Heart right ventricle (tissue), 16 donors: Measurements from ENCODE around the gene HDHD5. TPM values are rescaled to one million over a fixed set of nuclear protein-coding genes. Genes with fewer than 3 reads are reported as not detected.

ENCODE experiments used
- ATAC-seq, 8 donors: fragments of 200-7000 bp; cut with Tn5 transposase; one replicate each; pipeline ENCODE4 v1.9.1; 2020; ENCODE audit warnings: mild to moderate bottlenecking in 8 of 8, moderate library complexity in 8 of 8, moderate number of reproducible peaks in 1 of 8
- DNase-seq, 2 donors: peaks; one replicate each; pipeline ENCODE4 v3.0.0-alpha.2; 2020
- H3K27ac ChIP-seq, 10 donors: fragments of 200-600 bp; sonication (generic) in 2 of 10; one replicate each; pipeline versions ENCODE4 v1.5.0 to v1.8.0; 2020 to 2022; ENCODE audit warnings: mild to moderate bottlenecking in 3 of 10
- H3K27me3 ChIP-seq, 7 donors: fragments of 200-600 bp; one replicate each; pipeline ENCODE4 v1.8.0; 2021 to 2022; ENCODE audit warnings: mild to moderate bottlenecking in 2 of 7
- H3K36me3 ChIP-seq, 9 donors: fragments of 200-600 bp; sonication (generic) in 1 of 9; one replicate each; pipeline versions ENCODE4 v1.5.0 to v1.8.0; 2020 to 2022; ENCODE audit warnings: mild to moderate bottlenecking in 2 of 9
- H3K4me1 ChIP-seq, 9 donors: fragments of 200-600 bp; sonication (generic) in 1 of 9; one replicate each; pipeline versions ENCODE4 v1.5.0 to v1.8.0; 2020 to 2022; ENCODE audit warnings: mild to moderate bottlenecking in 4 of 9
- H3K4me3 ChIP-seq, 10 donors: fragments of 200-600 bp; sonication (generic) in 2 of 10; one replicate each; pipeline versions ENCODE4 v1.5.0 to v1.8.0; 2020 to 2022; ENCODE audit warnings: mild to moderate bottlenecking in 7 of 10, moderate library complexity in 2 of 10
- H3K9me3 ChIP-seq, 11 donors: fragments of 200-600 bp in 10 of 11; sonication (generic) in 2 of 11; one replicate each; pipeline versions ENCODE4 v1.5.0 to v1.8.0; 2013 to 2022; ENCODE audit warnings: mild to moderate bottlenecking in 2 of 11, control low read depth in 1 of 11, moderate library complexity in 1 of 11
- WGBS, 2 donors: extraction: QIAGEN DNeasy Blood & Tissue Kit; methylation state at CpG; one replicate each; pipeline ENCODE4 v1.1.7; 2013; ENCODE audit warnings: inconsistent platforms in 1 of 2; 5-methylcytosine and 5-hydroxymethylcytosine counted together
- intact Hi-C, 10 donors: fragments of 100-400 bp; cut with DNase I; formaldehyde crosslinking; loops; one replicate each; pipeline versions ENCODE4 v1.11.1 to v1.14.2; 2022
- polyA plus RNA-seq, 2 donors: library from polyadenylated mRNA; stranded (reverse); fragments of 200-250 nt; gene quantifications; one replicate each; pipeline ENCODE4 v1.2.3, GENCODE V29; 2013
- total RNA-seq, 10 donors: library from RNA; stranded (reverse); fragmentation: NEBNext Ultra II Directional in 3 of 10; extraction: Animal tissue kit (Norgen Biotek cat#: 25700) in 3 of 10; gene quantifications; one replicate each; pipeline versions ENCODE4 v1.2.1 to v1.2.4, GENCODE V29; 2021 to 2023
- TF ChIP-seq, protein P1 (sequence below), 9 donors: fragments of 200-600 bp; sonication (generic) in 2 of 9; IDR thresholded peaks; one replicate each; pipeline versions ENCODE4 v1.5.0 to v1.8.0; 2021 to 2022; ENCODE audit warnings: antibody characterized with exemption in 9 of 9, mild to moderate bottlenecking in 5 of 9, moderate library complexity in 1 of 9
- donor health status: Arrhythmogenic right ventricular cardiomyopathy.
- donor health status: ischemic (EF 13 %, LVEDD 7.1; RV severe dilation, severe dysfunction).
- donor health status: healthy with polysubstance abuse.
- donor health status: DM: no; HTN: yes; CAD: no.
- donor health status: DM: no; HTN: no; CAD: no.
- donor health status: ischemic (EF 25% LVEDD 6.9; RV normal size, moderate dysfunction).
- donor health status: ischemic (EF 25% LVEDD 5.7; RV mildly dilated, moderate dysfunction).
- donor health status: healthy.
- donor health status: DM: yes; HTN: yes; CAD: no.
- donor health status: Ischemic cardiomyopathy.
- donor health status: ischemic (EF 35%, LVEDD 5.7; RV mildly dilated, moderate dysfunction).
- donor health status: nonischemic (EF 11% LVEDD 7.7; RV severe dilation, severe dysfunction).
- donor health status: DM: yes; HTN: yes; CAD: no.
- donor health status: PGD.
- donor health status: ischemic (EF 29% LVEDD 5.4; RV normal size, mild dysfunction).
- donor health status: nonischemic (EF 23%, LVEDD 6.1; RV moderate dilation, normal function).

HDHD5 gene
- total and polyA plus RNA-seq, 12 donors, result 23.6 to 60.4 (median 50.3) TPM

DNA sequence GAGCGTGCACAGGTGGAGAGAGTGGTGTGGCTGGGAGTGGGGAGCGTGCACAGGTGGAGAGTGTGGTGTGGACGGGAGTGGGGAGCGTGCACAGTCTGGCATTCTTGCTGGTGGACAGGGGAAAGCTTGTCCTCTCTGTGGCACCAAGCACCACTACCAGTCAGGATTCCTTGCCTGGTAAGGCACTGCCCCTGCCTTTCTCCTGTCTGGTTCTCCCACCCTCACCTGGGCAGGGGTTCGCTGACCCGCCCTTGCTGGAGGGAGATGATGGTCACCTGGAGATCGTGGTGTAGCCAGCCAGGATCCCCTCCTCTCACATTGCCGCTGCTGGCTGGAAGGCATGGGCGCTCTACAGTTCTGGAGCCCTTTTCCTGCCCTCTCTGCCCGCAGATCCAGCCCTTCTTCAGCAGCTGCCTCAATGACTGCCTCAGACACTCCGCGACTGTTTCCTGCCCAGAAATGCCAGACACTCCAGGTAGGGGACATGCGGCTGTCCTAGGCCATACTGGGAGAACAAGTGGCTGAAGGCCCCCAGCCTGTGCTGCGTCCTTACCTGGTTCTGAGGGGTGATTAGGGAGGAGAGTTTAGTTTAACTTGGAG lies 54.6 kb downstream of the HDHD5 start:
- WGBS, 2 donors, result 89% methylated on average over 14 of the region's 14 CpGs
- H3K27ac ChIP-seq, result peak overlapping the region in 1 of 10 donors; percentile 86
- peaks cover 0 to 70% (median 0%) of the 10 kb centered on the region in 9 donors for H3K4me1 ChIP-seq
- no peak for ATAC-seq
- intact Hi-C loops, result no loop called here
- H3K4me3 ChIP-seq, result no peak overlapping the region
- TF ChIP-seq, protein P1, sequence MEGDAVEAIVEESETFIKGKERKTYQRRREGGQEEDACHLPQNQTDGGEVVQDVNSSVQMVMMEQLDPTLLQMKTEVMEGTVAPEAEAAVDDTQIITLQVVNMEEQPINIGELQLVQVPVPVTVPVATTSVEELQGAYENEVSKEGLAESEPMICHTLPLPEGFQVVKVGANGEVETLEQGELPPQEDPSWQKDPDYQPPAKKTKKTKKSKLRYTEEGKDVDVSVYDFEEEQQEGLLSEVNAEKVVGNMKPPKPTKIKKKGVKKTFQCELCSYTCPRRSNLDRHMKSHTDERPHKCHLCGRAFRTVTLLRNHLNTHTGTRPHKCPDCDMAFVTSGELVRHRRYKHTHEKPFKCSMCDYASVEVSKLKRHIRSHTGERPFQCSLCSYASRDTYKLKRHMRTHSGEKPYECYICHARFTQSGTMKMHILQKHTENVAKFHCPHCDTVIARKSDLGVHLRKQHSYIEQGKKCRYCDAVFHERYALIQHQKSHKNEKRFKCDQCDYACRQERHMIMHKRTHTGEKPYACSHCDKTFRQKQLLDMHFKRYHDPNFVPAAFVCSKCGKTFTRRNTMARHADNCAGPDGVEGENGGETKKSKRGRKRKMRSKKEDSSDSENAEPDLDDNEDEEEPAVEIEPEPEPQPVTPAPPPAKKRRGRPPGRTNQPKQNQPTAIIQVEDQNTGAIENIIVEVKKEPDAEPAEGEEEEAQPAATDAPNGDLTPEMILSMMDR (IDR thresholded peaks at IDR 0.05), result no peak
- no peaks in the 10 kb centered on the region for H3K27me3 ChIP-seq
- H3K9me3 ChIP-seq, result no peaks in the 10 kb centered on the region
- peaks cover 0 to 93% (median 39%) of the 10 kb centered on the region in 9 donors for H3K36me3 ChIP-seq
- DNase-seq, result no peak

DNA sequence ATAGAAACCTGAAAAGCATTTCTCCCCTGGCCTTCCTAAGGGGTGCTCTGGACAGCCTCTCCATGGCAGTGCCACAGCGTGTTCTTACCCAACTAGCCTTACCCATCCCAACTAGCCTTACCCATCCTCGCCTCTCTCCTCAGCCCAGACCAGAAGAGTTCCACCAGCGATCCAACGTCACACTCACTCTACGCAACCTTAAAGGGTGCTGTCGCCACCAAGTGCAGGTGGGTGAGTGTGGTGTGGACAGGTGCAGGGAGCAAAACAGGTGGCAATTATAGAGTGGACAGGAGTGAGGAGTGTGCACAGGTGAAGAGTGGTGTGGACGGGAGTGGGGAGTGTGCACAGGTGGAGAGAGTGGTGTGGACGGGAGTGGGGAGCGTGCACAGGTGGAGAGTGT lies 55.7 kb downstream of the HDHD5 start:
- ATAC-seq, result no peak
- 95% methylated on average over 9 of the region's 9 CpGs for WGBS, 2 donors
- no peaks in the 10 kb centered on the region for H3K27me3 ChIP-seq
- H3K4me1 ChIP-seq, result peaks cover 0 to 78% (median 0%) of the 10 kb centered on the region in 9 donors
- H3K9me3 ChIP-seq, result no peaks in the 10 kb centered on the region
- no peak for DNase-seq
- H3K4me3 ChIP-seq, result no peak overlapping the region
- intact Hi-C loops, result no loop called here
- H3K27ac ChIP-seq, result no peak overlapping the region
- peaks cover 0 to 93% (median 28%) of the 10 kb centered on the region in 9 donors for H3K36me3 ChIP-seq
- TF ChIP-seq, protein P1 (IDR thresholded peaks at IDR 0.05), result no peak

DNA sequence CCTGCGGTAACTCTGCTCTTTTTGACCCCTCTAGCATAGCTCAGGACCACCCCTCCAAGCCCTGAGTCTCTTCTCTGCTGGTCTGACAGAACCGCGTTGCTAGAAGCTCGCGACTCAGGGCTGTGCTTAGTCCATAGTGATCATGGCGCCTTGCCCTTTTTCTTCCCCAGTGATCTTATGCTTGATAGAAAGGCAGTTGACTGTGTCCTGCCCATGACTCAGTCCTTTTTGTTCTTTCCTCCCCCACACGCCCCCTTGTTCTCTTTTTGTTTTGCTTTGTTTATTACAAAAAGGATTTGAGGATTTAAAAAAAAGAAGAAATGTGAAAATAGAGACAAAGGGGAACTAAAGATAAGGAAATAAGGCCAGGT lies 56.8 kb downstream of the HDHD5 start:
- peak overlapping the region in 1 of 10 donors; percentile 32 for H3K27ac ChIP-seq
- H3K4me3 ChIP-seq, result no peak overlapping the region
- H3K9me3 ChIP-seq, result no peaks in the 10 kb centered on the region
- TF ChIP-seq, protein P1 (IDR thresholded peaks at IDR 0.05), result no peak
- ATAC-seq (no peak), DNase-seq (no peak)
- intact Hi-C loops, result no loop called here
- no peaks in the 10 kb centered on the region for H3K27me3 ChIP-seq
- WGBS, 2 donors, result 91 to 95% methylated on average over 7 of the region's 7 CpGs
- H3K36me3 ChIP-seq, result peaks cover 0 to 93% (median 23%) of the 10 kb centered on the region in 9 donors
- H3K4me1 ChIP-seq, result peaks cover 0 to 78% (median 0%) of the 10 kb centered on the region in 9 donors

DNA sequence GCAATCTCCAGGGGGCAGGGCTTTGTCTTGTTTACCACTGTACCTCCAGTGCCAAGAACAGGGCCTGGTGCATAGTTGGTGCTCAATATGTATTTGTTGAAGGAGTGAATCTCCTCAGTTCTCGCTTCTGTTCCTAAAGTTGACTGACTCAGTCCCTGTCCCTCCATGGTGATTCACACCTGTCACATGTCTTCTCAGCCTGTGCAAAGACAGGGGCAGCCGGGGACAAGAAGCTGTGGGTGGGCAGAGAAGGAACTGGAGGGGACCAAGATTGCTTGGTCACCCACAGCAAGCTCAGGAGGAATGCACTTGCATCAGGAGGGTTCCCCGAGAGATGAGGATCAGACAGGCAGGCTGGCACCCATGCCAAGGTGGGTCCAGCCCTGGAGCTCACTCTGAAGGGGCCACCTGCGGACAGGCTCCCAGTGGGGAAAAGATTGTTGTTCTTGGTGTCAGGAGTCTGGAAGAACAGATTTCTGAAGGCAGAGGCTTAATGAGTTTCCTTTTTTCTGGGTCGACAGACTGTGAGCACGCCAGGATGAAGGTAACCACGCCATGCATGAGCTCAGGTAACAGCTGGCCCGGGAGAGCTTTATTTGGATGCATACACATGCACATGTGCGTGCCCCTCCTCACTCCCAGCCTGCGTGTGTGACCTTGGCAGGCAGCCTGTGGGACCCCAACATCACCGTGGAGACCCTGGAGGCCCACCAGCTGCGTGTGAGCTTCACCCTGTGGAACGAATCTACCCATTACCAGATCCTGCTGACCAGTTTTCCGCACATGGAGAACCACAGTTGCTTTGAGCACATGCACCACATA lies 57.4 kb downstream of the HDHD5 start:
- peaks cover 0 to 82% (median 0%) of the 10 kb centered on the region in 9 donors for H3K4me1 ChIP-seq
- WGBS, 2 donors, result 89 to 90% methylated on average over 14 of the region's 14 CpGs
- ATAC-seq (no peak), DNase-seq (no peak)
- H3K4me3 ChIP-seq, result no peak overlapping the region
- no peaks in the 10 kb centered on the region for H3K9me3 ChIP-seq
- H3K36me3 ChIP-seq, result peaks cover 0 to 92% (median 23%) of the 10 kb centered on the region in 9 donors
- TF ChIP-seq, protein P1 (IDR thresholded peaks at IDR 0.05), result no peak
- no peaks in the 10 kb centered on the region for H3K27me3 ChIP-seq
- intact Hi-C loops, result no loop called here
- peak overlapping the region in 1 of 10 donors; percentile 32 for H3K27ac ChIP-seq
